H9 (cell line): ENCODE data around the gene WNT5B. TPM values are rescaled to one million over a fixed set of nuclear protein-coding genes. Genes with fewer than 3 reads are reported as not detected.
"Not testable (repeated sequence)": the region's sequence is repeated elsewhere in the genome, so short reads cannot be mapped to it uniquely, and the experiment has no call there.

Source experiments
- DNase-seq: peaks from one replicate; pipeline ENCODE4 v3.0.0-alpha.2; 2017
- H2AFZ ChIP-seq: one replicate; pipeline ENCODE4 v1.6.1; 2013; ENCODE audit warnings: mild to moderate bottlenecking, low read length, control low read depth, moderate library complexity
- H2AK5ac ChIP-seq: 2 replicates; pipeline ENCODE4 v1.6.1; 2013; ENCODE audit warnings: low read length, control low read depth, mixed read lengths; ENCODE audit not compliant: insufficient read length
- H2BK120ac ChIP-seq: one replicate; pipeline ENCODE4 v1.6.1; 2013; ENCODE audit warnings: low read depth, mild to moderate bottlenecking, low read length, control low read depth, inconsistent platforms; ENCODE audit not compliant: poor library complexity, severe bottlenecking
- H2BK12ac ChIP-seq: 2 replicates; pipeline ENCODE4 v1.6.1; 2013; ENCODE audit warnings: low read length, control low read depth, mixed read lengths, low read depth; ENCODE audit not compliant: insufficient read length
- H2BK15ac ChIP-seq: 2 replicates; pipeline ENCODE4 v1.6.1; 2013; ENCODE audit warnings: low read depth, low read length, control low read depth
- H2BK20ac ChIP-seq: one replicate; pipeline ENCODE4 v1.6.1; 2013; ENCODE audit warnings: low read depth, mild to moderate bottlenecking, low read length, control low read depth, inconsistent platforms; ENCODE audit not compliant: poor library complexity, severe bottlenecking
- H2BK5ac ChIP-seq: 2 replicates; pipeline ENCODE4 v1.6.1; 2013; ENCODE audit warnings: low read length, control low read depth, mixed read lengths; ENCODE audit not compliant: insufficient read length
- H3K14ac ChIP-seq: 2 replicates; pipeline ENCODE4 v1.6.1; 2013; ENCODE audit warnings: low read length, control low read depth; ENCODE audit not compliant: insufficient read depth
- H3K18ac ChIP-seq: 2 replicates; pipeline ENCODE4 v1.6.1; 2013; ENCODE audit warnings: low read depth, mild to moderate bottlenecking, mixed read lengths, low read length, control low read depth; ENCODE audit not compliant: insufficient read length
- H3K23ac ChIP-seq: 2 replicates; pipeline ENCODE4 v1.6.1; 2013; ENCODE audit warnings: low read length, control low read depth, mixed read lengths, low read depth; ENCODE audit not compliant: insufficient read length
- H3K23me2 ChIP-seq: 2 replicates; pipeline ENCODE4 v1.6.1; 2013; ENCODE audit warnings: low read depth, mild to moderate bottlenecking, mixed read lengths, low read length, control low read depth; ENCODE audit not compliant: insufficient read length, poor library complexity, severe bottlenecking
- H3K27ac ChIP-seq: 2 replicates; pipeline ENCODE4 v1.5.1; 2013; ENCODE audit warnings: low read length, control low read depth, mixed read lengths, low read depth; ENCODE audit not compliant: insufficient read length
- H3K27me3 ChIP-seq: 2 replicates; pipeline ENCODE4 v1.6.1; 2013; ENCODE audit warnings: low read length, control low read depth, inconsistent platforms; ENCODE audit not compliant: insufficient read depth
- H3K4ac ChIP-seq: 2 replicates; pipeline ENCODE4 v1.6.1; 2013; ENCODE audit warnings: low read depth, mild to moderate bottlenecking, control low read depth, inconsistent platforms, low read length, moderate library complexity
- H3K4me1 ChIP-seq: 2 replicates; pipeline ENCODE4 v1.6.1; 2013; ENCODE audit warnings: low read length, control low read depth, inconsistent platforms; ENCODE audit not compliant: insufficient read depth
- H3K4me2 ChIP-seq: 2 replicates; pipeline ENCODE4 v1.6.1; 2013; ENCODE audit warnings: low read length, control low read depth, mixed read lengths; ENCODE audit not compliant: insufficient read length, insufficient read depth
- H3K56ac ChIP-seq: 2 replicates; pipeline ENCODE4 v1.6.1; 2013; ENCODE audit warnings: low read depth, mild to moderate bottlenecking, mixed read lengths, low read length, control low read depth; ENCODE audit not compliant: insufficient read length
- H3K79me1 ChIP-seq: 2 replicates; pipeline ENCODE4 v1.6.1; 2013; ENCODE audit warnings: low read depth, mild to moderate bottlenecking, moderate library complexity, low read length, control low read depth, inconsistent platforms; ENCODE audit not compliant: insufficient read depth, poor library complexity, severe bottlenecking
- H3K79me2 ChIP-seq: 2 replicates; pipeline ENCODE4 v1.6.1; 2013; ENCODE audit warnings: low read length, control low read depth, inconsistent platforms; ENCODE audit not compliant: insufficient read depth
- H3K9ac ChIP-seq: 2 replicates; pipeline ENCODE4 v1.6.1; 2013; ENCODE audit warnings: low read length, control low read depth, mixed read lengths; ENCODE audit not compliant: insufficient read length; ENCODE audit errors: extremely low read depth
- H3K9me3 ChIP-seq: one replicate; pipeline ENCODE4 v1.6.1; 2013; ENCODE audit warnings: low read depth, low read length, inconsistent platforms; ENCODE audit not compliant: control insufficient read depth
- H3T11ph ChIP-seq: one replicate; pipeline ENCODE4 v1.6.1; 2013; ENCODE audit warnings: mild to moderate bottlenecking, low read length, control low read depth, inconsistent platforms
- H4K20me1 ChIP-seq: one replicate; pipeline ENCODE4 v1.6.1; 2013; ENCODE audit not compliant: control insufficient read depth, insufficient read length, insufficient read depth
- H4K5ac ChIP-seq: 2 replicates; pipeline ENCODE4 v1.6.1; 2013; ENCODE audit warnings: low read depth, mild to moderate bottlenecking, mixed read lengths, low read length, control low read depth; ENCODE audit not compliant: insufficient read length
- H4K8ac ChIP-seq: replicated peaks from 2 replicates; pipeline ENCODE4 v1.6.1; 2013; ENCODE audit warnings: low read length, control low read depth, mixed read lengths, low read depth; ENCODE audit not compliant: insufficient read length
- H4K91ac ChIP-seq: 2 replicates; pipeline ENCODE4 v1.6.1; 2013; ENCODE audit warnings: low read depth, mild to moderate bottlenecking, moderate library complexity, mixed read lengths, low read length, control low read depth; ENCODE audit not compliant: insufficient read length
- H3K27ac Mint-ChIP-seq, 3 experiments: 2 replicates in 2 of 3; 3 replicates in 1 of 3; pipeline ENCODE4 v1.8.0; 2020 to 2021; ENCODE audit warnings: mixed read lengths in 3 of 3, mild to moderate bottlenecking in 1 of 3, moderate library complexity in 1 of 3
- H3K27me3 Mint-ChIP-seq: 2 replicates; pipeline ENCODE4 v1.8.0; 2021; ENCODE audit warnings: low read depth, mild to moderate bottlenecking, moderate library complexity, mixed read lengths
- H3K36me3 Mint-ChIP-seq, 3 experiments: 2 replicates in 2 of 3; 3 replicates in 1 of 3; pipeline ENCODE4 v1.8.0; 2020 to 2021; ENCODE audit warnings: low read depth in 3 of 3, mixed read lengths in 3 of 3; ENCODE audit not compliant: insufficient read depth in 1 of 3
- H3K4me1 Mint-ChIP-seq, 2 experiments: 2 replicates each; pipeline ENCODE4 v1.8.0; 2020; ENCODE audit warnings: mixed read lengths in 2 of 2
- H3K4me3 Mint-ChIP-seq, 2 experiments: 2 replicates in 1 of 2; 3 replicates in 1 of 2; pipeline ENCODE4 v1.8.0; 2020 to 2021; ENCODE audit warnings: mild to moderate bottlenecking in 2 of 2, mixed read lengths in 2 of 2, moderate library complexity in 1 of 2
- H3K9me3 Mint-ChIP-seq, 2 experiments: 2 replicates in 1 of 2; 3 replicates in 1 of 2; pipeline ENCODE4 v1.8.0; 2020; ENCODE audit warnings: mild to moderate bottlenecking in 2 of 2, mixed read lengths in 2 of 2, moderate library complexity in 1 of 2
- CTCF ChIP-seq: fragments of 200-600 bp; sonication (generic); conservative IDR thresholded peaks from 3 replicates; pipeline ENCODE4 v1.8.0; 2021; ENCODE audit warnings: antibody characterized with exemption, mild to moderate bottlenecking
- WGBS: extraction: QIAGEN DNeasy Blood & Tissue Kit; methylation state at CpG from one replicate; pipeline ENCODE4 v1.1.7; 2013; ENCODE audit warnings: missing lambda C conversion rate, low lambda C conversion rate, mixed read lengths; ENCODE audit not compliant: insufficient read length; ENCODE audit errors: extremely low coverage; 5-methylcytosine and 5-hydroxymethylcytosine counted together
- total RNA-seq: library from RNA; stranded (reverse); gene quantifications from 2 replicates; pipeline ENCODE4 v1.2.1, GENCODE V29; 2021

The WNT5B gene
- total RNA-seq, 1 experiment from 2014 or later, result 1.5 TPM

GRCh38 chr12:1692895-1693610 is 64.0 kb downstream of the WNT5B start:
- Histone ChIP-seq H3K79me1 (peaks cover 7% of the 10 kb centered on the region), H2BK15ac (no peak overlapping the region), H4K5ac (no peak overlapping the region), H3K9me3 (no peaks in the 10 kb centered on the region), H3K4me1 (no peaks in the 10 kb centered on the region), H3K27me3 (no peaks in the 10 kb centered on the region), H2BK120ac (no peak overlapping the region), H4K20me1 (no peaks in the 10 kb centered on the region), H3K23ac (no peak overlapping the region), H2AFZ (no peak overlapping the region), H3K79me2 (peaks cover 41% of the 10 kb centered on the region; the same call in 1 of the 2 replicates), H3K56ac (no peak overlapping the region), H2BK20ac (no peak overlapping the region), H3K14ac (no peak overlapping the region), H4K8ac (no peak overlapping the region), H3K23me2 (peaks cover 5% of the 10 kb centered on the region), H2AK5ac (no peak overlapping the region), H3K9ac (no peak overlapping the region), H3K18ac (no peak overlapping the region), H3K4ac (no peak overlapping the region), H3T11ph (no peak overlapping the region), H2BK5ac (no peak overlapping the region), H2BK12ac (no peak overlapping the region), H3K27ac (no peak overlapping the region), H4K91ac (no peak overlapping the region), H3K4me2 (no peak overlapping the region)
- TF ChIP-seq CTCF, result no peak
- peak overlapping the region; percentile 43 to 86; a peak in 4 of 5 replicates for H3K4me3 Mint-ChIP-seq
- peaks cover 2 to 11% (median 6%) of the 10 kb centered on the region in 3 experiments; a peak in 5 of 7 replicates for H3K36me3 Mint-ChIP-seq
- H3K27ac Mint-ChIP-seq, result no peak overlapping the region
- WGBS, result no CpG with 5 or more reads among the region's 15 CpGs
- DNase-seq, result no peak
- peaks cover 14 to 17% of the 10 kb centered on the region in 2 experiments for H3K4me1 Mint-ChIP-seq
- H3K9me3 Mint-ChIP-seq, result no peaks in the 10 kb centered on the region
- H3K27me3 Mint-ChIP-seq, result peaks cover 2% of the 10 kb centered on the region

GRCh38 chr12:1695097-1695496 is 66.1 kb downstream of the WNT5B start:
- H3K27ac ChIP-seq, H2AK5ac ChIP-seq, H2AFZ ChIP-seq, H3K4ac ChIP-seq, H2BK120ac ChIP-seq, H3K18ac ChIP-seq, H2BK12ac ChIP-seq, H3K14ac ChIP-seq, H3K9ac ChIP-seq, H3K4me1 ChIP-seq, H3K56ac ChIP-seq, H4K5ac ChIP-seq, H3K27me3 Mint-ChIP-seq, H3K9me3 ChIP-seq, H3T11ph ChIP-seq, H3K9me3 Mint-ChIP-seq, H3K23ac ChIP-seq, H2BK15ac ChIP-seq, H4K20me1 ChIP-seq, H2BK20ac ChIP-seq, H3K4me3 Mint-ChIP-seq, H3K4me2 ChIP-seq, H3K23me2 ChIP-seq, H4K91ac ChIP-seq, H3K27ac Mint-ChIP-seq, H4K8ac ChIP-seq, H3K27me3 ChIP-seq, DNase-seq, H2BK5ac ChIP-seq, H3K79me1 ChIP-seq: not testable (repeated sequence)
- Mint-ChIP-seq H3K4me1 (peaks cover 15 to 21% of the 10 kb centered on the region in 2 experiments), H3K36me3 (peaks cover 4 to 11% (median 6%) of the 10 kb centered on the region in 3 experiments; a peak in 5 of 7 replicates)
- peaks cover 43% of the 10 kb centered on the region; the same call in 1 of the 2 replicates for H3K79me2 ChIP-seq
- WGBS, result no CpG with 5 or more reads among the region's 8 CpGs
